ENCODE results near the gene CASZ1. TPM values are rescaled to one million over a fixed set of nuclear protein-coding genes. Genes with fewer than 3 reads are reported as not detected.

Gene CASZ1
- total RNA-seq (2013; cell fraction: nucleolus; rRNA removed): 10.0 and 10.2 TPM in 2 replicates
- total RNA-seq (2014; rRNA removed) (4.0 and 4.9 TPM in 2 replicates), total RNA-seq (2014; rRNA removed; fragmentation: Illumina TruSeq; extraction: Trizol) (2.8 and 3.2 TPM in 2 replicates), total RNA-seq (2021) (9.8 and 11.8 TPM in 2 replicates), polyA plus RNA-seq (2011; rRNA removed) (1.1 and 3.1 TPM in 2 replicates), polyA plus RNA-seq (2014; fragmentation: Illumina TruSeq; extraction: Trizol) (2.5 and 5.7 TPM in 2 replicates), polyA plus RNA-seq (2014; fragmentation: Nextera tagmentation; extraction: Ambion mirVana) (1 to 10 TPM in 1 of 2 experiments, under 1 TPM in 1; 0.52 to 2.0 TPM), polyA plus RNA-seq (2014; rRNA removed) (3.9 and 8.3 TPM in 2 replicates), polyA plus RNA-seq (2016; fragmentation: Nextera tagmentation; extraction: Ambion mirVana) (1 to 10 TPM; 3.5 to 4.3 TPM), polyA minus RNA-seq (2011; rRNA and poly(A)+ RNA removed) (5.8 and 7.0 TPM in 2 replicates), Bru-seq, nascent RNA (percentile 48 among the genes with signal in this experiment), BruChase-seq, experiment 1, labeled RNA remaining after a 6-hour chase (percentile 49 among the genes with signal in this experiment), BruChase-seq, experiment 2, labeled RNA remaining after a 2-hour chase (percentile 47 among the genes with signal in this experiment)
- 0.63 TPM for polyA plus RNA-seq (2011; ENCODE audit: low read depth)
- 3.1 and 4.3 TPM in 2 replicates for polyA plus RNA-seq (2011; cell fraction: cytosol; rRNA removed)
- 9.1 and 14.4 TPM in 2 replicates for polyA plus RNA-seq (2011; cell fraction: nucleus; rRNA removed)
- 2.1 and 2.2 TPM in 2 replicates for polyA plus RNA-seq (2012)
- polyA minus RNA-seq (2011; cell fraction: cytosol; rRNA and poly(A)+ RNA removed): 3.3 and 4.8 TPM in 2 replicates
- polyA minus RNA-seq (2011; cell fraction: nucleus; rRNA and poly(A)+ RNA removed): 2.9 and 7.5 TPM in 2 replicates
- long read RNA-seq, experiment 1, partial matches to known transcripts: 0 of 1 reads
- long read RNA-seq, experiment 1, other reads (novel, unspliced or antisense): 1 of 1 reads
- long read RNA-seq, experiment 2, partial matches to known transcripts: 1 of 1 reads
- long read RNA-seq, experiment 2, other reads (novel, unspliced or antisense): 0 of 1 reads

GRCh38 chr1:10796029-10796944 is at the start of gene CASZ1:
TSS of gene CASZ1 (minus strand) at chr1:10796646. CDS start at chr1:10693889, 102,757 bp downstream.
- TF ChIP-seq SP1 (IDR thresholded peaks at IDR 0.05; ENCODE audit: low read depth, low read length) (peak; percentile 14), POLR2AphosphoS5 (IDR thresholded peaks at IDR 0.05; ENCODE audit: low read length) (no peak)
- H3K36me3 ChIP-seq (ENCODE audit: control insufficient read depth in 2 of 2, insufficient read depth in 2 of 2, low read length in 1 of 2): no peaks in the 10 kb centered on the region
- ATAC-seq: no peak
- intact Hi-C loops (cut with micrococcal nuclease; ENCODE audit: unreplicated experiment) (no loop called here), in situ Hi-C loops (cut with MboI) (no loop called here)
- H3K27ac ChIP-seq (ENCODE audit: control insufficient read depth, insufficient read depth): no peak within 1 kb of the TSS
- no peak for FAIRE-seq
- CTCF ChIA-PET: no interaction called here
- peak within 1 kb of the TSS; percentile 22; the same call in 1 of the 2 replicates for H3K4me3 ChIP-seq
- WGBS (ENCODE audit: insufficient coverage, insufficient replicate concordance, low lambda C conversion rate, missing lambda C conversion rate): 15% methylated on average over 44 of the region's 88 CpGs
- H3K4me1 ChIP-seq (ENCODE audit: control insufficient read depth, insufficient read depth, low read length): no peaks in the 10 kb centered on the region; the same call in 1 of the 2 replicates
- no peak within 1 kb of the TSS for H2AFZ ChIP-seq (ENCODE audit: control insufficient read depth, low read depth, low read length)
- SMC1A ChIA-PET (ENCODE audit: uncharacterized antibody, unreplicated experiment): no interaction called here
- H3K4me2 ChIP-seq (ENCODE audit: control insufficient read depth, insufficient read depth): peak within 1 kb of the TSS; percentile 30; the same call in 1 of the 2 replicates
- no peak for DNase-seq (ENCODE audit: low read depth, low spot score)
- H3K79me2 ChIP-seq (ENCODE audit: control insufficient read depth, insufficient read depth, low read length): no peaks in the 10 kb centered on the region
- BruUV-seq (replicated peaks): no TSS peak
- POLR2A ChIA-PET: no interaction called here
- H3K9ac ChIP-seq (ENCODE audit: control insufficient read depth, insufficient read depth, low read length): no peak within 1 kb of the TSS
- no peaks in the 10 kb centered on the region for H4K20me1 ChIP-seq (ENCODE audit: control insufficient read depth, insufficient read depth)
- no peaks in the 10 kb centered on the region for H3K9me3 ChIP-seq (replicated peaks; ENCODE audit: control insufficient read depth, insufficient read depth, low read length)
- peaks cover 5 to 16% of the 10 kb centered on the region in 2 experiments for H3K27me3 ChIP-seq (replicated peaks in 1 of 2; ENCODE audit: control insufficient read depth in 2 of 2, insufficient read depth in 2 of 2, low read length in 1 of 2)
- RAD21 ChIA-PET (ENCODE audit: unreplicated experiment): no interaction called here
